MCF 10A (cell line): ENCODE measurements around the gene SPOCK1. TPM values are rescaled to one million over a fixed set of nuclear protein-coding genes. Genes with fewer than 3 reads are reported as not detected.

Experiments
- BruUV-seq: library from RNA; stranded (reverse); fragments of 400-500 nt; replicated peaks from 2 replicates; lab custom pipeline; 2021; lab: Mats Ljungman, UMichigan
- CTCF ChIA-PET: fragments of 300-600 bp; sonication (Branson Sonifier 250); formaldehyde crosslinking; extraction: SDS; loops from one replicate; lab custom pipeline; 2021; ENCODE audit warnings: antibody characterized with exemption, inconsistent platforms; lab: Yijun Ruan, JAX
- POLR2A ChIA-PET: fragments of 300-600, 350-650 bp; sonication (Branson Sonifier 250); formaldehyde crosslinking; extraction: SDS; loops from one replicate; lab custom pipeline; 2020; ENCODE audit warnings: antibody characterized with exemption, inconsistent platforms; lab: Yijun Ruan, JAX
- DNase-seq: peaks from one replicate; pipeline ENCODE4 v3.0.0-alpha.2; 2018; ENCODE audit not compliant: unreplicated experiment
- H3K27ac Mint-ChIP-seq: one replicate; pipeline ENCODE4 v1.8.0; 2022; ENCODE audit warnings: mild to moderate bottlenecking, low read depth, mixed read lengths; ENCODE audit not compliant: unreplicated experiment
- H3K27me3 Mint-ChIP-seq: one replicate; pipeline ENCODE4 v1.8.0; 2022; ENCODE audit warnings: mixed read lengths; ENCODE audit not compliant: insufficient read depth, unreplicated experiment
- H3K36me3 Mint-ChIP-seq: one replicate; pipeline ENCODE4 v1.8.0; 2022; ENCODE audit warnings: mild to moderate bottlenecking, moderate library complexity, mixed read lengths; ENCODE audit not compliant: insufficient read depth, unreplicated experiment
- H3K4me1 Mint-ChIP-seq: one replicate; pipeline ENCODE4 v1.8.0; 2022; ENCODE audit warnings: mixed read lengths; ENCODE audit not compliant: insufficient read depth, unreplicated experiment
- H3K4me3 Mint-ChIP-seq: one replicate; pipeline ENCODE4 v1.8.0; 2022; ENCODE audit warnings: mild to moderate bottlenecking, moderate library complexity, mixed read lengths; ENCODE audit not compliant: unreplicated experiment
- H3K9me3 Mint-ChIP-seq: one replicate; pipeline ENCODE4 v1.8.0; 2022; ENCODE audit warnings: mixed read lengths; ENCODE audit not compliant: unreplicated experiment
- intact Hi-C: fragments of 100-400 bp; cut with micrococcal nuclease; formaldehyde crosslinking; loops from 2 replicates; pipeline ENCODE4 v1.14.1; 2022
- total RNA-seq: library from RNA; stranded (reverse); gene quantifications from 2 replicates; pipeline ENCODE4 v1.2.3, GENCODE V29; 2022
- TF ChIP-seq, protein P1 (sequence below): fragments of 200-600 bp; IDR thresholded peaks from one replicate; pipeline ENCODE4 v1.8.0; 2022; ENCODE audit warnings: antibody characterized with exemption, mild to moderate bottlenecking; ENCODE audit not compliant: unreplicated experiment

Gene SPOCK1
- total RNA-seq, 1 experiment from 2014 or later, result 34.3 TPM

DNA sequence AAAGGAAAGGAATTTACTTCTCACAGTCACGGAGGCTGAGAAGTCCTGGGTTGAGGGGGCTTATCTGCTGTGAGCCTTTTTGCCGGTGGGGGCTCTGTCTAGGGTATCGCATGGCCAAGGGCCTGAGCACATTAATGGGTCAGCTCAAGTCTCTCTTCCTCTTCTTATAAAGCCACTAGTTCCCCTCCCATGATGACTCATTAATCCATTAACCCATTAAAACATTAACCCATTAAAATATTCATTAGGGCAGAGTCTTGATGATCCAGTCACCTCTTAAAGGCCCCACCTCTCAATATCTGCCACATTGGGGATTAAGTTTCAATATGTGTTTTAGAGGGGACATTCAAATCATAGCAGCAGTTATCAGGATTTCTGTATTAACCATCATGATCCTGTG is 406.3 kb downstream of the SPOCK1 start:
- no TSS peak for BruUV-seq
- no peak overlapping the region for H3K4me3 Mint-ChIP-seq
- H3K4me1 Mint-ChIP-seq, result peaks cover 35% of the 10 kb centered on the region
- no peak overlapping the region for H3K27ac Mint-ChIP-seq
- H3K9me3 Mint-ChIP-seq, result no peaks in the 10 kb centered on the region
- TF ChIP-seq, protein P1, sequence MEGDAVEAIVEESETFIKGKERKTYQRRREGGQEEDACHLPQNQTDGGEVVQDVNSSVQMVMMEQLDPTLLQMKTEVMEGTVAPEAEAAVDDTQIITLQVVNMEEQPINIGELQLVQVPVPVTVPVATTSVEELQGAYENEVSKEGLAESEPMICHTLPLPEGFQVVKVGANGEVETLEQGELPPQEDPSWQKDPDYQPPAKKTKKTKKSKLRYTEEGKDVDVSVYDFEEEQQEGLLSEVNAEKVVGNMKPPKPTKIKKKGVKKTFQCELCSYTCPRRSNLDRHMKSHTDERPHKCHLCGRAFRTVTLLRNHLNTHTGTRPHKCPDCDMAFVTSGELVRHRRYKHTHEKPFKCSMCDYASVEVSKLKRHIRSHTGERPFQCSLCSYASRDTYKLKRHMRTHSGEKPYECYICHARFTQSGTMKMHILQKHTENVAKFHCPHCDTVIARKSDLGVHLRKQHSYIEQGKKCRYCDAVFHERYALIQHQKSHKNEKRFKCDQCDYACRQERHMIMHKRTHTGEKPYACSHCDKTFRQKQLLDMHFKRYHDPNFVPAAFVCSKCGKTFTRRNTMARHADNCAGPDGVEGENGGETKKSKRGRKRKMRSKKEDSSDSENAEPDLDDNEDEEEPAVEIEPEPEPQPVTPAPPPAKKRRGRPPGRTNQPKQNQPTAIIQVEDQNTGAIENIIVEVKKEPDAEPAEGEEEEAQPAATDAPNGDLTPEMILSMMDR, result no peak
- ChIA-PET POLR2A (no interaction called here), CTCF (interaction anchor here (1.6 kb wide), 1 partner anchor 18 kb away, joined by 8 read pairs; no protein-coding TSS in a partner anchor)
- H3K36me3 Mint-ChIP-seq, result no peaks in the 10 kb centered on the region
- no peaks in the 10 kb centered on the region for H3K27me3 Mint-ChIP-seq
- intact Hi-C loops, result loop anchor here (5.0 kb wide), 1 partner anchor 124 kb away; no protein-coding TSS in a partner anchor
- no peak for DNase-seq

DNA sequence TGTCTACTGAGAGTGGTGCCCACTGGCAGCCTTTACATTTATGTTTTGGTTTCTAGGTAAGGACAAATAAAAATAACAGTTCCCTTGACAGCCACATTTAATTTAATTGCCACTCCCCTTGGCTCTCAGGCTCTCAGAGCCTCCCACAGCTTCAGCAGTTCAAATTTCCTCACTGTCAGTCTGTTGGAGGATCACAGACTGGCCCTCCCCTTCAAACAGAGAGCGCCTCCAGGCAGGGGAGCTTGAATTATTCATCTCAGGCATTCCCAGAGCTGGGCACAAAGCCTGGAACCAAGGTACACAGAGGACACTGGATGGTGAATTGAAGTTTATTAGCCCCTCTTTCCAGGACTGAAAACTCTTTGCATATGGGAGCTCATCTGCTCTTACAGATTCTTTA is 407.7 kb downstream of the SPOCK1 start:
- TF ChIP-seq, protein P1, result no peak
- intact Hi-C loops, result loop anchor here (5.0 kb wide), 1 partner anchor 126 kb away; no protein-coding TSS in a partner anchor
- Mint-ChIP-seq H3K36me3 (no peaks in the 10 kb centered on the region), H3K4me3 (no peak overlapping the region), H3K9me3 (no peaks in the 10 kb centered on the region), H3K27ac (peak overlapping the region; percentile 65), H3K27me3 (no peaks in the 10 kb centered on the region), H3K4me1 (peaks cover 29% of the 10 kb centered on the region)
- CTCF ChIA-PET, result interaction anchor here (0.5 to 3.2 kb wide), 5 partner anchors 9 to 81 kb away, joined by 3 to 26 read pairs (median 3); no protein-coding TSS in a partner anchor
- no TSS peak for BruUV-seq
- POLR2A ChIA-PET, result interaction anchor here (0.9 to 1.2 kb wide), 2 partner anchors 12 to 20 kb away, joined by 3 read pairs; no protein-coding TSS in a partner anchor
- DNase-seq, result peak; percentile 74

DNA sequence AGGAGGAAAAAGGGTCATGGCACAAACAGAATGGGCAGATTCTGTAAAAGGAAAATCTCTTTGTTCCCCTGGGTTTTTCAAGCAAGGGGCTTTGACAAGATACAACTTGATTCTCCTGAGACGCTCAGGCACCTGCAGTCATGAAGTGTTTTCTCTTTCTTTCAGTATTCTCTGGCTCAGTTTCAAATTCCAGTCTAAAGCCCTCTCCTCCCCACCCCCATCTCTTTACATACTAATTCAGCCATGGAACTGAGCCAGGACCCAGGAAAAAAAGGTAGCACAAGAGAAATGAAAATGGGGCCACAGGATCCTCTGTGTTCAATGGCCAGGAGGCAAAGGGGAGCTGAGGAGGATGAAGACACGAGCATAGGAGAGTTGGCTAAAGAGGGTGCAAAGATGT is 408.4 kb downstream of the SPOCK1 start:
- intact Hi-C loops, result loop anchor here (5.0 kb wide), 1 partner anchor 127 kb away; no protein-coding TSS in a partner anchor
- Mint-ChIP-seq H3K27ac (peak overlapping the region; percentile 65), H3K4me1 (peaks cover 24% of the 10 kb centered on the region), H3K9me3 (no peaks in the 10 kb centered on the region), H3K36me3 (no peaks in the 10 kb centered on the region), H3K4me3 (no peak overlapping the region), H3K27me3 (no peaks in the 10 kb centered on the region)
- CTCF ChIA-PET, result interaction anchor here (1.0 to 3.2 kb wide), 3 partner anchors 12 to 101 kb away, joined by 3 to 26 read pairs (median 4); no protein-coding TSS in a partner anchor
- TF ChIP-seq, protein P1, result no peak
- POLR2A ChIA-PET, result interaction anchor here (1.2 to 1.4 kb wide), 2 partner anchors 9 to 14 kb away, joined by 3 read pairs; no protein-coding TSS in a partner anchor
- BruUV-seq, result no TSS peak
- peak; percentile 38 for DNase-seq

DNA sequence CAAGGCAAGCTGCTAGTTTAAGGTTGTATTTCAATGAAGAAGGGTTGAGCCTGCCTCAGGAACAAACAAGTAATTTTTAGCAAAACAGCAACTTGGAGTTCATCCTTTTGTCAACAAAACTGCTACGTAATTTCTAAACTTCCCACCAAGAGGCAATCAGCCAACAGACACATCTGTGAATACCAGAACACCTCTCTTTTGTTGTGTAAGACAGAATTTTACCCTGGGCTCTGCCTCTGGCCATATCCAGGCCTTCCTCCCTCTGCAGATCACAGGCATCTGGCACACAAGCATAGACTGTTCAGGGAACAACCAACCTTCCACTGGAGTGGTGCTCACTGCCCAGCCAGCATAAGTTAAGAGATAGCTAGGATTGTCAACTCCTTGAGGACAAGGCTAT is 409.0 kb downstream of the SPOCK1 start:
- no peaks in the 10 kb centered on the region for H3K9me3 Mint-ChIP-seq
- H3K4me1 Mint-ChIP-seq, result peaks cover 24% of the 10 kb centered on the region
- ChIA-PET POLR2A (interaction anchor here (1.2 to 1.4 kb wide), 2 partner anchors 8 to 13 kb away, joined by 3 read pairs; no protein-coding TSS in a partner anchor), CTCF (interaction anchor here (1.0 to 3.2 kb wide), 3 partner anchors 12 to 101 kb away, joined by 3 to 26 read pairs (median 4); no protein-coding TSS in a partner anchor)
- H3K27me3 Mint-ChIP-seq, result no peaks in the 10 kb centered on the region
- H3K36me3 Mint-ChIP-seq, result no peaks in the 10 kb centered on the region
- intact Hi-C loops, result loop anchor here (5.0 kb wide), 1 partner anchor 127 kb away; no protein-coding TSS in a partner anchor
- no TSS peak for BruUV-seq
- no peak overlapping the region for H3K4me3 Mint-ChIP-seq
- TF ChIP-seq, protein P1, result no peak
- peak overlapping the region; percentile 65 for H3K27ac Mint-ChIP-seq
- peak; percentile 57 for DNase-seq
